Left lung (tissue), 10 donors: ENCODE results near the gene LACC1. TPM values are rescaled to one million over a fixed set of nuclear protein-coding genes. Genes with fewer than 3 reads are reported as not detected.

Source experiments
- ATAC-seq: fragments of 200-7000 bp; cut with Tn5 transposase; one replicate; pipeline ENCODE4 v1.9.1; 2020; ENCODE audit warnings: moderate library complexity
- DNase-seq, 4 donors: peaks; one replicate each; pipeline ENCODE4 v3.0.0-alpha.2; 2013 to 2020
- H3K27ac ChIP-seq, 2 donors: fragments of 200-600 bp; sonication (generic) in 1 of 2; one replicate each; pipeline versions ENCODE4 v1.5.0 to v1.8.0; 2020 to 2021
- H3K27me3 ChIP-seq, 2 donors: fragments of 200-600 bp; sonication (generic) in 1 of 2; one replicate each; pipeline versions ENCODE4 v1.5.0 to v1.8.0; 2020 to 2021
- H3K36me3 ChIP-seq, 2 donors: fragments of 200-600 bp; sonication (generic) in 1 of 2; one replicate each; pipeline versions ENCODE4 v1.5.0 to v1.8.0; 2020 to 2021
- H3K4me1 ChIP-seq, 2 donors: fragments of 200-600 bp; one replicate each; pipeline ENCODE4 v1.8.0; 2021
- H3K4me3 ChIP-seq, 2 donors: fragments of 200-600 bp; sonication (generic) in 1 of 2; one replicate each; pipeline versions ENCODE4 v1.5.0 to v1.8.0; 2020 to 2021; ENCODE audit warnings: mild to moderate bottlenecking in 1 of 2
- H3K9me3 ChIP-seq, 2 donors: fragments of 200-600 bp; sonication (generic) in 1 of 2; one replicate each; pipeline versions ENCODE4 v1.5.0 to v1.8.0; 2020 to 2021
- CTCF ChIP-seq, 2 donors: fragments of 200-600 bp; sonication (generic) in 1 of 2; IDR thresholded peaks; one replicate each; pipeline versions ENCODE4 v1.5.0 to v1.8.0; 2021; ENCODE audit warnings: antibody characterized with exemption in 2 of 2
- intact Hi-C, 2 donors: fragments of 100-400 bp; cut with DNase I; formaldehyde crosslinking; loops; one replicate each; pipeline versions ENCODE4 v1.11.2 to v1.14.2; 2022
- polyA plus RNA-seq, 6 donors: library from polyadenylated mRNA; unstranded; fragments of 120-200 nt; gene quantifications; one replicate each; pipeline ENCODE4 v1.2.1, GENCODE V29; 2013; ENCODE audit not compliant: insufficient read length in 6 of 6
- total RNA-seq, 2 donors: library from RNA; stranded (reverse); fragmentation: NEBNext Ultra II Directional; extraction: Animal tissue kit (Norgen Biotek cat#: 25700); gene quantifications; one replicate each; pipeline ENCODE4 v1.2.1, GENCODE V29; 2021
- donor health status: DM: no; HTN: yes; CAD: no.
- donor health status: DM: no; HTN: no; CAD: no.

Gene LACC1
- total and polyA plus RNA-seq, 8 donors = 3.7 to 21.8 (median 4.4) TPM

GRCh38 chr13:43936647-43937046 lies 56.9 kb downstream of the LACC1 start:
- DNase-seq = no peak
- intact Hi-C loops = no loop called here
- Histone ChIP-seq H3K4me3 (no peak overlapping the region), H3K27ac (no peak overlapping the region), H3K4me1 (no peaks in the 10 kb centered on the region), H3K9me3 (no peaks in the 10 kb centered on the region), H3K27me3 (peaks cover 0 to 6% of the 10 kb centered on the region in 2 donors), H3K36me3 (no peaks in the 10 kb centered on the region)
- no peak for TF ChIP-seq CTCF (IDR thresholded peaks at IDR 0.05)
- ATAC-seq = no peak

- H3K4me1 ChIP-seq = no peaks in the 10 kb centered on the region
- H3K27me3 ChIP-seq = no peaks in the 10 kb centered on the region
- intact Hi-C loops = no loop called here
- H3K27ac ChIP-seq = no peak overlapping the region
- DNase-seq (no peak), ATAC-seq (no peak)
- no peaks in the 10 kb centered on the region for H3K36me3 ChIP-seq
- H3K9me3 ChIP-seq = no peaks in the 10 kb centered on the region
- no peak overlapping the region for H3K4me3 ChIP-seq
- no peak for TF ChIP-seq CTCF (IDR thresholded peaks at IDR 0.05)
These were observed 58.1 kb downstream of the LACC1 start for GRCh38 chr13:43937839-43938238.

- Histone ChIP-seq H3K4me3 (no peak overlapping the region), H3K27me3 (no peaks in the 10 kb centered on the region), H3K36me3 (no peaks in the 10 kb centered on the region), H3K9me3 (no peaks in the 10 kb centered on the region), H3K27ac (no peak overlapping the region), H3K4me1 (no peaks in the 10 kb centered on the region)
- intact Hi-C loops = no loop called here
- no peak for TF ChIP-seq CTCF (IDR thresholded peaks at IDR 0.05)
- DNase-seq (no peak), ATAC-seq (no peak)
These were observed 58.7 kb downstream of the LACC1 start for GRCh38 chr13:43938449-43938848.

DNA sequence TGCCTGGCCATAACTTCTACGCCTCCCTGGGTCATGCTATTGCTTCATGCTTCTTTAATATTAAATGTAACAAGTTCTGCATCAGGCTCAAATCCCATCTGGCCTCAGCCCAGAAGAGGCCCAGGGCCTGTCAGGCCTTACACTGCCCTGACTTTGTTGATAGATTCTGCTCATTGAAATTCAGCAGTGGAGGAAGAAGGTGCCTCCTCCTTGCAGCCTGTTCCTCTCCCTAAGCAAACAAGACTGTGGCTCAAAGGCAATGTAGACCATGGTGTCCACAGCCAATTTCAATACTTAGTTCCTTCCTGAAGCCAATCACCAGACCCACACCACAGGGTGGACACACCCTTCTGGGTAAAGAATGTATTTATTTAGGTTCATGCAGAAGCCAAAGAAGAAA lies 59.4 kb downstream of the LACC1 start:
- no peak for TF ChIP-seq CTCF (IDR thresholded peaks at IDR 0.05)
- Histone ChIP-seq H3K27ac (no peak overlapping the region), H3K27me3 (no peaks in the 10 kb centered on the region), H3K36me3 (no peaks in the 10 kb centered on the region), H3K4me3 (no peak overlapping the region), H3K4me1 (no peaks in the 10 kb centered on the region), H3K9me3 (no peaks in the 10 kb centered on the region)
- ATAC-seq (no peak), DNase-seq (no peak)
- intact Hi-C loops = no loop called here

GRCh38 chr13:43942286-43942685 lies 62.6 kb downstream of the LACC1 start:
- Histone ChIP-seq H3K27me3 (no peaks in the 10 kb centered on the region), H3K9me3 (no peaks in the 10 kb centered on the region), H3K27ac (no peak overlapping the region), H3K4me1 (no peaks in the 10 kb centered on the region), H3K4me3 (no peak overlapping the region), H3K36me3 (no peaks in the 10 kb centered on the region)
- ATAC-seq (no peak), DNase-seq (no peak)
- intact Hi-C loops = no loop called here
- TF ChIP-seq CTCF (IDR thresholded peaks at IDR 0.05) = no peak

Other genes with a start within 250 kb of the LACC1 start
- 1 to 10 TPM; 1.5 to 2.0 TPM for gene ENOX1, start 92.9 kb upstream of the LACC1 start, total RNA-seq
- 1 to 10 TPM; 6.0 to 9.0 (median 6.8) TPM for gene ENOX1, start 92.9 kb upstream of the LACC1 start, polyA plus RNA-seq
- 10 to 100 TPM in 1 of 2 donors, 1 to 10 TPM in 1; 8.0 to 10.6 TPM for gene CCDC122, start 164 bp upstream of the LACC1 start, total RNA-seq
- gene CCDC122, start 164 bp upstream of the LACC1 start, polyA plus RNA-seq = 10 to 100 TPM in 1 of 6 donors, 1 to 10 TPM in 5; 5.3 to 11.6 (median 6.0) TPM